Measurements from ENCODE around the gene BCKDHA.
A peak's percentile ranks its signal among the peaks of the same experiment; 100 is the strongest.

The BCKDHA gene

GRCh38 chr19:41397086-41398049 lies at the start of gene BCKDHA, which contains the start of gene EXOSC5:
TSS of gene BCKDHA (plus strand) at chr19:41397818. CDS start at chr19:41397828, 10 bp downstream.
TSS of gene EXOSC5 (minus strand) at chr19:41397359. CDS start at chr19:41397328, 31 bp downstream.
- peak; percentile 99 for DNase-seq

DNA sequence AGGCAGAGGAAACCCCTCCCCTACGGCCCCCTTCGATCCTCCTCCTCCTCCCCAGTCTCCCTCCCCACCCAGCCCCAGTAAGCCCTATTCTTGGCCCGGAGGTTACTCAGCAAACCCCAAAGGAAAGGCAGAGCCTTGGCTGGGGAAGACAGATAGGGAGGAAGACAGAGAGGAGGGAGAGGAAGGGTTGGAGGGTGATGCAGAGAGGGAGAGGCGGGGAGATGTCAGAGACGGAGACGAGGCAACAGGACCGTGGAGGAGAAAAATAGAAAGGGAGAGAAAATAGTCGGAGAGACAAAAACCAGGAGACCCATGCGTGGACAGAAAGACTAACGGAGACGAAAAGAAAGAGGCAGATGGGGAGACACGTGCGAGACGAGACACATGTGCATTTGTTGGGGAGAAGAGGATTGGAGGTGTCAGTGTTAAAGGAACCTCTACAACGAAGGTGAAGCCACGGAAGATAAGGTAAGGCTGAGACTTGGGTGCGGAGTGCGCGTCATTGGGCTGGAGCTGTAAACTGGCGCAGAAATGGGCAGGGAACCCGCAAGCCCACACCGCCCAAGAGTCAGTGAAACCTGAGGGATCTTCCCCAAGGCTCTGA lies 46.8 kb upstream of the BCKDHA start:
- no peak for DNase-seq

- no peak for DNase-seq
These were observed 46.0 kb upstream of the BCKDHA start for GRCh38 chr19:41351339-41352245.

DNA sequence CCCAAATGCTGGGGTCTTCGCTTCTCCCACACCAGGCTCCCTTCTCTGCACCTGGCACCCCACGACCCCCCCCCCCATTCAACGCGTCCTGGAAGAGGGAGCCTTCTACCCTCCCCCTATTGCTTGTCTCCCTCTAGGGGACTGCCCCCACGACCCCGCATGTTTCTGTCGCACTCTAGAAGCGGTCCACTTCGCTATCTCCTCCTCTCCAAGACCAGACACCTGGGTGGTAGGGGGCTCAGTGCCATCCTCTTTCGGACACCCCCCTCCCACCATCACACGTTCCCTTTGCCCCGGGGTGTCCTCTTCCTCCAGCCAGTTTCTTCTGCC lies 45.4 kb upstream of the BCKDHA start:
- no peak for DNase-seq

DNA sequence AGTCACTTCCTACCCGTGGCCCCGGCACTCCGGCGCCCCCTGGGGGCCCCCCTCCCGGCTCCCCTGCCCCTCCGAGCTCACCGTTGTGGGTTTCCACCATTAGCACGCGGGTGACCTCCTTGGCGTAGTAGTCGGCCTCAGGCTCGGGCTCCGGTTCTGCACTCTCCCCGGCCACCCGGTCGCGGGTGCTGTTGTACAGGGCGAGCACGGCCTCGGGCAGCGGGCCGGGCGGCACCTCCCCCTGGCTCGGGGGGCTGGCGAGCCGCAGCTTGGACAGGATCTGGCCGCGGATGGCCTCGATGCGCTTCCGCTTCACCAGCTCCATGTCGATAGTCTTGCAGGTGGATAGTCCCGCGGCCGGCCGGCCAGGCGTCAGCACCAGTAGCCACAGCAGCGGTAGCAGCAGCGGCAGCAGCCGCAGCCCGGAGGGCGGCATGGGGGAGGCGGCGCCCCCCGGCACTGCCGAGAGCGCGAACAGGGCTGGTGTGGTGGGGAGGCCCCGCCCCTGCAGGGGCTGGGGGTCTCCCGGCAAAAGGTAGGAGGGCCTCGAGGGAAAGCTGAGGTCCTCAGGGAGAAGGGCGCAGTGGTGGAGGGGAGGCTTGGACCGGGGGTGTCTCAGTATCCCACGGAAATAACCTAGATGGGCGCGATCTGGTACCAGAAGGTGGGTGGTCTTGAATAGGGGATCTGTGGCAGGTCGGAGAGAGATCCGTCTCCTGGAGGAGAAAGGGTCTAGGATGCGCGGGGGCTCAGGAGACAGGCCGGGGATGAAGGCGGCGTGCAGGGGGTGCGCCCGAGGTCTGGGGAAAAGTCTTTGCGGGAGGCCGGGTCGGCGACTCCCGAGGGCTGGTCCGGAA lies 44.8 kb upstream of the BCKDHA start:
- DNase-seq: no peak

DNA sequence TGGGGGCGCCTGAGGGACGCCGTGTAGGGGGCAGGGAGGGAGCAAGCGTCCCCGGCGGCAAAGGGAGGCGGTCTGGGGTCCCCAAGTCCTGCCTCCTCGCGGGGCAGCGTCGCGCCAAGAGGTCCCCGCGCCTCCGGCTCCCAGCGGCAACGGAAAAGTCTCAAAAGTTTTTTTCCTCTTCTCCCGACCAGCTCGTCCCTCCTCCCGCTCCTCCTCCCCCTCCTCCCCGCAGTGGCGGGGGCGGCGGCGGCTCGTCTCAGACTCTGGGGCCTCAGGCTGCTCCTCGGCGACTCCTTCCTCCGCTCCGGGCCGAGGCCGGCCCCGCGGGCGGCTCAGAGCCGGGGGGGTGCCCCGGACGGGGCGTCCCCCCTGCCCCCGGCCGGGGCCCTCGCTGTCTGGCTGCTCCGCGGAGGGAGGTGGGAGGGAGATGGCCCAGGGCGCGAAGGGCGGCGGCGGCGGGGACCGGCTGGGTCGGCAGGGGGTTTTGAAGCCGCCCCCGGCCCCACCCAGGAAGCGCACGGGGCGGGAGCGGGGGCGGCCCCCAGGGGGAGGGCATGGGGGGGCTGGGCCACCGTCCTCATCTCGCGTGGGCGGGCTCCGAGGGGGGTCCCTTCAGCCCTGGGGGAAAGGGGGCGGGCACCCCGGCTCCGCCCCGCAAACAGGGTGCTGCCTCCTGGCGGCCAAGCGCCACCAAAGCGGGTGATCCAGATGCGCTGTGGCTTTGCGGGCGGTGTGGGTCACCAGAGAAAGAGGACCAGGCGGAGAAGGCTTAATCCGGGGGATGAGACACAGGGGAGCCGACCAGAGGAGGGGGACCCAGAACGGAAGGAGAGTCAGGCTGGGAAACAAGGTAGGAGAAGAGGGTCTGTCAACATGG lies 43.9 kb upstream of the BCKDHA start, which contains the start of gene TGFB1:
TGFB1 (minus strand) TSS at position 457 of the 877 bp plus-strand sequence. CDS start 878 bp downstream, outside the sequence.
- no peak for DNase-seq

- DNase-seq: no peak
These were observed 43.2 kb upstream of the BCKDHA start for GRCh38 chr19:41354343-41354953.

- no peak for DNase-seq
These were observed 42.6 kb upstream of the BCKDHA start for GRCh38 chr19:41355035-41355434.

DNA sequence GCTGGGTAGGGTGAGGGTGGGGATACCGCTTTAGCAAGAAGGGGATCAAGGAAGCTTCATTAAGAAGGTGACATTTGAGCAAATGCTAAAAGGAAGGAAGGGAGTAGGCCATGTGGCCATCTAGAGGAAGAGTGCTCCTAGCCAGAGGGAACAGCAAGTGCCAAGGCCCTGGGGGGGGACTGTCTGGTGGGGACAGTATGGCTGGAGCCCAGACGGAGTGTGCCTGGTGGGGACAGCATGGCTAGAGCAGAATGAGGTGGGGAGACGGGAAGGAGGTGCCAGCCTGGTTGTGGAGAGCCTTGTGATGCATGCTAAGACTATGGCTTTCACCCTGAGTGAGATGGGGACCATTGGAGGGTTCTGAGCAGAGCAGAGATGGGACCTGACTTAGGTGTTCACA lies 41.8 kb upstream of the BCKDHA start:
- DNase-seq: no peak

GRCh38 chr19:41356984-41357739 lies 40.5 kb upstream of the BCKDHA start:
- no peak for DNase-seq

DNA sequence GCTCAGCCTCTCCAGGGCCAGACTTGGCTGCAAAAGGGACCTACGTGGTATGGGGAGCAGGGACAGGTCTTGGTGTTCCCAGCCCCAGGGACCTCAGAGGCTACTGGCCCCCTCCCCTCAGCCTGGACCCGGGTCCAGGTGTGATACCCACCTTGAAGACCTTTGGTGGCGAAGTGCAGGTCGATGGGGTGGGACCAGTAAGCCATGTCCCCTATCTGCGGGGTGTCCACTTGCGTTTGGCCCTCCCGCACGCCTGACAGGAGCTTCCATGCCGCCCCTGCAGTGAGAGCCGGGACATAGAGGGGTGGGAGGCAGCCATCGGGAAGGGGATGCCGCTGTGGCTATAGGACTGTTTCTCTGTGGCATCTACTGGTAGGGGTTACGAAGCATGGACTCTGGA lies 39.9 kb upstream of the BCKDHA start:
- no peak for DNase-seq

GRCh38 chr19:41359741-41360140 lies 37.9 kb upstream of the BCKDHA start:
- no peak for DNase-seq

DNA sequence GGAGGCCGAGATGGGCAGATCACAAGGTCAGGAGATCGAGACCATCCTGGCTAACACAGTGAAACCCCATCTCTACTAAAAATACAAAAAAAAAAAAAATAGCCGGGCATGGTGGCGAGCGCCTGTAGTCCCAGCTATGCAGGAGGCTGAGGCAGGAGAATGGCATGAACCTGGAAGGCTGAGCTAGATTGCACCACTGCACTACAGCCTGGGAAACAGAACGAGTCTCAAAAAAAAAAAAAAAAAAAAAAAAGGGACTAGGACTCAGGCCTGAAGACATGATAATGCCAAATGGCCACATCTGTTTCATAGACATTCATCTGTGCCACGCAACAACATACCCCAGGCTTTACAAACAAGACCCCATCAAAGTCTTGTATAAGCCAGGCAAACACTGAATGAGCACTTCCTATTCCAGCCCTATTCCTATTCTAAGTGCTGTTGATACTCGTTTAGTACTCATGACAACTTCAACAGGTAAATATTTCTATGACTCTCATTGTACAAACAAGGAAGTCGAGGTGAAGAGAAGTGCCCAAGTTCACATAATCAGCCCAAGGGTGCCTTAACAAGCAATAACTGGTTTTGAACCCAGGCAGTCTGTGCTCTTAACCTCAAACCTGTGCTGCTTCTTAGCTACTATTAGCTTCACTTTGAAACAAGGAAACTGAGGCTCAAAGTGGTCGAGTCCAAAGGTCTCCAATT lies 35.3 kb upstream of the BCKDHA start:
- peak; percentile 36 for DNase-seq

DNA sequence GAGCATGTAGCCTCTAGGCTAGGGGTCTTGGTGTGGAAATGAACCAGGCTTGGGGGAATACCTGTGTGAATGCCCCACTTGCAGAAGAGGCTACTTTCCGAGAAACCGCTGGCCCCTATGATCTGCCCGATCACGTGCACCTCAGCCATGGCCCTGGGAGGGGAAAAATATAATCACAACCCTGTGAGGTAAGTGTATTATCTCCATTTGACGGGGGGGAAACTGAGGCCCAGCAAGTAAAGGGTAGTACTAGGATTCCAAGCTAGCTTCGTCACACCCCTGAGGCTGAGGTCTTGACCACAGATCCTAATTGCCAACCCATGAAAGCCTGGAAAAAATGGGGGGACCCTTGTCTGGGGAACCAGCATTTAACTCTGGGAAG lies 34.3 kb upstream of the BCKDHA start:
- no peak for DNase-seq

DNA sequence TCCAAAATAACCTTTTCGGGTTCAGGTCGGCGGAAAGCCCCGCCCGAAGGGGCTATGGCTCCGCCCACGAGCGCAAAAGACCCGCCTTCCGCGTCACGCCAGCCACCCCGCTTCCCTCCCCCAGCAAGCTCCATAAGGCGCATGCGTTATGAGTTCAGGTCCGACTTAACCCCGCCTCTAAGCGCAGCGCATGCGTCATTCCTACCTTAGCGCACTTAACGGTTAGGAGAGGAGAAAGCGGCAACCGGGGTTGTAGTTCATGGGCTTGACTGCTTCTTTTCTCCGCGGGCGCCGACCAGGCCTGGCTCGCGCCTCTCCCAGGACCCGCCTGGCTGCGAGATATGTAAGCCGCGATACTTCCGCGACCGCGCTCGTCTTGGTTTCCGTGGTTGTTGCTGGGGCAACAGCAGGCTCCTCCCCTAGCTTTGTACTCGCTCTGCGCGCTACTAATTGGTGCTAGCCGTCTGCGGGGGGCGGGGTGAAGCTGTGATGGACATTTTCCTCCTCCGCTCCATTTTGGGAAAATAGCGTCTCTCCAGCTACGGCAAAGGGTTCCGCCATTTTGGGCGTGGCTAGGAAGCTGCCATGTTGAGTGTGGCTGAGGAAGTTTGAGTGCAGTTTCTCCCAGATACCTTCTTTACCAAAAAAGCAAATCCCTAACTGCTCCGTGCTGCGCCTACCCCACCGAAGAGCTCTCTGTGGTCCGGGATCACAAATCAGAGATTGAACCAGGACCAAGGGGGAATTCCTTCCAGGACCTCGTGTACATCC lies 33.7 kb upstream of the BCKDHA start, which contains the start of gene B9D2:
B9D2 (minus strand) TSS at position 397 of the 771 bp plus-strand sequence. CDS start 630 bp downstream, outside the sequence.
- DNase-seq: peak; percentile 97

- no peak for DNase-seq
These were observed 32.9 kb upstream of the BCKDHA start for GRCh38 chr19:41364524-41365391.

DNA sequence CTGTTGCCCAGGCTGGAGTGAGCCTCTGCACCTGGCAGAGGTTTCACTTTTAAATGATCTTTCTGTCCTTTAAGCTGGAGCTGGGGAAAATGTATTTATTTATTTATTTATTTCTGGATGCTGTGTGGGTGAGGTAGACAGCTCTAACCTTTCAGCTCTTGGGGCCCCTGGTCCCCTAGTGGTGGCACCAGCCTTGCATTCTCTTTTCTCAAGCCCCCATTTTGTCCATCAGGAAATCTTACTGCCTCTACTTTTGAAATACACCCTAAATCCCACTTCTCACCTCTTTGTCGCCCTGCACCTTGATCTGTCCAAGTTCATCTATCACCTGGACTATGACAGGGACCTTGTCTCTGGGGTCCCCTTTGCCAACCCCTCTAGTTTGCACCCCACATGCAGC lies 31.5 kb upstream of the BCKDHA start:
- DNase-seq: no peak

Measured in DMS153 (cell line).